Mesenchymal stem cell (in vitro differentiated cells and primary cell): Measurements from ENCODE around the gene MED19. TPM values are rescaled to one million over a fixed set of nuclear protein-coding genes. Genes with fewer than 3 reads are reported as not detected.

Experiments used
- DNase-seq: peaks from one replicate; pipeline ENCODE4 v3.0.0-alpha.2; 2013
- H2AFZ ChIP-seq: one replicate; pipeline ENCODE4 v1.6.1; 2013; ENCODE audit warnings: low read depth, mild to moderate bottlenecking, control low read depth, inconsistent platforms, low read length, moderate library complexity
- H2AK5ac ChIP-seq: 2 replicates; pipeline ENCODE4 v1.6.1; 2013; ENCODE audit warnings: low read length, moderate library complexity, mild to moderate bottlenecking, inconsistent platforms; ENCODE audit not compliant: severe bottlenecking
- H2BK120ac ChIP-seq: one replicate; pipeline ENCODE4 v1.6.1; 2013; ENCODE audit warnings: low read depth, mild to moderate bottlenecking, inconsistent platforms, low read length, moderate library complexity
- H2BK12ac ChIP-seq, 2 experiments: one replicate each; pipeline ENCODE4 v1.6.1; 2013; ENCODE audit warnings: inconsistent platforms in 2 of 2, low read length in 2 of 2, mild to moderate bottlenecking in 2 of 2, moderate library complexity in 2 of 2, control low read depth in 1 of 2
- H2BK15ac ChIP-seq: one replicate; pipeline ENCODE4 v1.6.1; 2013; ENCODE audit warnings: mild to moderate bottlenecking, low read depth, inconsistent platforms; ENCODE audit not compliant: poor library complexity, severe bottlenecking
- H2BK5ac ChIP-seq: 2 replicates; pipeline ENCODE4 v1.6.1; 2013; ENCODE audit warnings: low read depth, mild to moderate bottlenecking, low read length, control low read depth, inconsistent platforms; ENCODE audit not compliant: poor library complexity, severe bottlenecking
- H3K14ac ChIP-seq, 2 experiments: one replicate each; pipeline ENCODE4 v1.6.1; 2013; ENCODE audit warnings: inconsistent platforms in 2 of 2, low read length in 2 of 2, control low read depth in 1 of 2, mild to moderate bottlenecking in 1 of 2, moderate library complexity in 1 of 2
- H3K18ac ChIP-seq, 2 experiments: one replicate each; pipeline ENCODE4 v1.6.1; 2013; ENCODE audit warnings: inconsistent platforms in 2 of 2, low read length in 2 of 2, control low read depth in 1 of 2, low read depth in 1 of 2, mild to moderate bottlenecking in 1 of 2
- H3K23ac ChIP-seq, 2 experiments: one replicate each; pipeline ENCODE4 v1.6.1; 2013; ENCODE audit warnings: inconsistent platforms in 2 of 2, low read length in 2 of 2, mild to moderate bottlenecking in 2 of 2, moderate library complexity in 2 of 2, control low read depth in 1 of 2
- H3K27ac ChIP-seq: 2 replicates; pipeline ENCODE4 v1.5.1; 2013; ENCODE audit warnings: mild to moderate bottlenecking, moderate library complexity, low read length, control low read depth, inconsistent platforms; ENCODE audit not compliant: poor library complexity, severe bottlenecking
- H3K27me3 ChIP-seq, 2 experiments: 2 replicates each; pipeline versions ENCODE4 v1.6.1 to v1.7.0; 2013; ENCODE audit warnings: low read length in 2 of 2, mild to moderate bottlenecking in 2 of 2, moderate library complexity in 2 of 2, control low read depth in 1 of 2, inconsistent platforms in 1 of 2; ENCODE audit not compliant: control insufficient read depth in 1 of 2, insufficient read depth in 1 of 2
- H3K36me3 ChIP-seq, 2 experiments: 2 replicates each; pipeline versions ENCODE4 v1.6.1 to v1.7.0; 2013; ENCODE audit warnings: low read length in 2 of 2, control low read depth in 1 of 2, inconsistent platforms in 1 of 2, low read depth in 1 of 2, mild to moderate bottlenecking in 1 of 2; ENCODE audit not compliant: insufficient read depth in 2 of 2, control insufficient read depth in 1 of 2
- H3K4ac ChIP-seq, 2 experiments: one replicate each; pipeline ENCODE4 v1.6.1; 2013; ENCODE audit warnings: inconsistent platforms in 2 of 2, low read length in 2 of 2, mild to moderate bottlenecking in 2 of 2, moderate library complexity in 2 of 2, control low read depth in 1 of 2, low read depth in 1 of 2
- H3K4me1 ChIP-seq: 2 replicates; pipeline ENCODE4 v1.6.1; 2013; ENCODE audit warnings: low read depth, low read length, control low read depth; ENCODE audit not compliant: control insufficient read depth, insufficient read depth
- H3K4me2 ChIP-seq: 2 replicates; pipeline ENCODE4 v1.6.1; 2013; ENCODE audit warnings: low read length, mild to moderate bottlenecking, inconsistent platforms; ENCODE audit not compliant: poor library complexity, severe bottlenecking
- H3K4me3 ChIP-seq, 2 experiments: 2 replicates each; pipeline versions ENCODE4 v1.5.1 to v1.7.0; 2013; ENCODE audit warnings: low read length in 2 of 2, mild to moderate bottlenecking in 2 of 2, control low read depth in 1 of 2, low read depth in 1 of 2; ENCODE audit not compliant: insufficient read depth in 1 of 2
- H3K79me1 ChIP-seq: replicated peaks from 2 replicates; pipeline ENCODE4 v1.6.1; 2013; ENCODE audit warnings: mild to moderate bottlenecking, control low read depth, low read length, inconsistent platforms; ENCODE audit not compliant: poor library complexity, severe bottlenecking
- H3K9ac ChIP-seq: 2 replicates; pipeline ENCODE4 v1.7.0; 2013; ENCODE audit warnings: mild to moderate bottlenecking, low read length, moderate library complexity
- H3K9me3 ChIP-seq: 2 replicates; pipeline ENCODE4 v1.7.0; 2013; ENCODE audit warnings: mild to moderate bottlenecking, low read length; ENCODE audit not compliant: control insufficient read depth
- H4K8ac ChIP-seq: one replicate; pipeline ENCODE4 v1.6.1; 2013; ENCODE audit warnings: inconsistent platforms, mild to moderate bottlenecking, low read length, moderate library complexity
- H4K91ac ChIP-seq: one replicate; pipeline ENCODE4 v1.6.1; 2013; ENCODE audit warnings: mild to moderate bottlenecking, low read length, inconsistent platforms
- WGBS: methylation state at CpG from one replicate; pipeline ENCODE4 v1.1.7; 2013; ENCODE audit warnings: mixed read lengths; 5-methylcytosine and 5-hydroxymethylcytosine counted together
- polyA plus RNA-seq, 2 experiments: library from polyadenylated mRNA; stranded (reverse); fragments of 200-250 nt; gene quantifications; one replicate each; pipeline ENCODE4 v1.2.3, GENCODE V29; 2013

Gene MED19
- polyA plus RNA-seq (2013, experiment 1 of 2), result 40.1 TPM
- polyA plus RNA-seq (2013, experiment 2 of 2), result 39.8 TPM

- Histone ChIP-seq H2BK12ac (peak within 1 kb of the TSS in 1 of 2 experiments; percentile 55), H4K91ac (peak within 1 kb of the TSS; percentile 67), H3K14ac (no peak within 1 kb of the TSS), H4K8ac (peak within 1 kb of the TSS; percentile 98), H3K4ac (peak within 1 kb of the TSS; percentile 75 to 83), H3K4me1 (peaks cover 10% of the 10 kb centered on the region), H3K23ac (peak within 1 kb of the TSS in 1 of 2 experiments; percentile 46), H2BK5ac (peak within 1 kb of the TSS; percentile 46), H2BK120ac (peak within 1 kb of the TSS; percentile 82), H3K4me3 (peak within 1 kb of the TSS; percentile 90 to 92), H3K9me3 (no peaks in the 10 kb centered on the region), H3K36me3 (peaks cover 2 to 12% of the 10 kb centered on the region in 2 experiments), H3K9ac (peak within 1 kb of the TSS; percentile 95), H3K4me2 (peak within 1 kb of the TSS; percentile 94), H2AFZ (peak within 1 kb of the TSS; percentile 66), H3K79me1 (peaks cover 18% of the 10 kb centered on the region), H3K18ac (peak within 1 kb of the TSS; percentile 78 to 92), H3K27me3 (no peaks in the 10 kb centered on the region), H2AK5ac (peak within 1 kb of the TSS; percentile 27), H3K27ac (peak within 1 kb of the TSS; percentile 38), H2BK15ac (peak within 1 kb of the TSS; percentile 88)
- WGBS, result 16% methylated on average over 45 of the region's 51 CpGs
- DNase-seq, result peak; percentile 84
These were observed at the start of gene MED19 for GRCh38 chr11:57711414-57712255. MED19 (minus strand) TSS chr11:57712215; CDS start chr11:57712179, 36 bp downstream.

- Histone ChIP-seq H3K9ac (no peak overlapping the region), H3K4me3 (no peak overlapping the region), H3K4me1 (no peaks in the 10 kb centered on the region), H3K36me3 (no peaks in the 10 kb centered on the region), H3K27me3 (no peaks in the 10 kb centered on the region), H3K4ac (no peak overlapping the region), H3K23ac (no peak overlapping the region), H3K27ac (no peak overlapping the region), H3K9me3 (no peaks in the 10 kb centered on the region), H3K4me2 (no peak overlapping the region), H4K8ac (no peak overlapping the region), H2BK15ac (no peak overlapping the region), H3K18ac (no peak overlapping the region), H2AFZ (no peak overlapping the region), H2BK12ac (no peak overlapping the region), H2BK120ac (no peak overlapping the region), H4K91ac (no peak overlapping the region), H2AK5ac (no peak overlapping the region), H3K79me1 (peaks cover 8% of the 10 kb centered on the region), H3K14ac (no peak overlapping the region), H2BK5ac (no peak overlapping the region)
- no peak for DNase-seq
- WGBS, result 90% methylated on average over 1 of the region's 3 CpGs
These were observed 46.2 kb upstream of the MED19 start for GRCh38 chr11:57758174-57758573.

- Histone ChIP-seq H3K23ac (no peak overlapping the region), H3K9me3 (no peaks in the 10 kb centered on the region), H3K4me1 (peaks cover 1% of the 10 kb centered on the region), H3K4me2 (no peak overlapping the region), H4K8ac (no peak overlapping the region), H2AFZ (no peak overlapping the region), H2BK12ac (no peak overlapping the region), H3K4ac (no peak overlapping the region), H2BK15ac (no peak overlapping the region), H2AK5ac (no peak overlapping the region), H3K27me3 (no peaks in the 10 kb centered on the region), H3K4me3 (peak overlapping the region in 1 of 2 experiments; percentile 5), H3K27ac (no peak overlapping the region), H3K36me3 (peaks cover 5 to 28% of the 10 kb centered on the region in 2 experiments), H3K18ac (no peak overlapping the region), H3K79me1 (peaks cover 9% of the 10 kb centered on the region), H2BK5ac (no peak overlapping the region), H2BK120ac (no peak overlapping the region), H3K14ac (no peak overlapping the region), H4K91ac (peak overlapping the region; percentile 41), H3K9ac (no peak overlapping the region)
- 95% methylated on average over 30 of the region's 30 CpGs for WGBS
- DNase-seq, result no peak
These were observed 40.9 kb upstream of the MED19 start for GRCh38 chr11:57752954-57753353.

GRCh38 chr11:57751676-57752253 is 39.8 kb upstream of the MED19 start, which contains the start of gene BTBD18:
BTBD18 (minus strand) TSS chr11:57751819; CDS start chr11:57751188, 631 bp downstream.
- Histone ChIP-seq H3K27ac (no peak within 1 kb of the TSS), H3K4ac (no peak within 1 kb of the TSS), H2AK5ac (no peak within 1 kb of the TSS), H3K4me3 (no peak within 1 kb of the TSS), H3K27me3 (no peaks in the 10 kb centered on the region), H3K79me1 (peaks cover 8% of the 10 kb centered on the region), H2BK120ac (no peak within 1 kb of the TSS), H3K36me3 (peaks cover 5 to 39% of the 10 kb centered on the region in 2 experiments), H2BK5ac (no peak within 1 kb of the TSS), H3K4me1 (peaks cover 1% of the 10 kb centered on the region), H3K14ac (no peak within 1 kb of the TSS), H3K18ac (no peak within 1 kb of the TSS), H3K9ac (no peak within 1 kb of the TSS), H4K91ac (peak within 1 kb of the TSS; percentile 41), H2AFZ (no peak within 1 kb of the TSS), H3K9me3 (no peaks in the 10 kb centered on the region), H4K8ac (no peak within 1 kb of the TSS), H3K4me2 (no peak within 1 kb of the TSS), H3K23ac (no peak within 1 kb of the TSS), H2BK15ac (no peak within 1 kb of the TSS), H2BK12ac (no peak within 1 kb of the TSS)
- DNase-seq, result peak; percentile 72
- WGBS, result 51% methylated on average over 10 of the region's 10 CpGs
